HEK293 (cell line): Measurements from ENCODE around the gene PARD3B.

ENCODE experiments used
- CTCF ChIP-seq: fragments of 450-650 bp; formaldehyde crosslinking; IDR thresholded peaks from 2 replicates; pipeline ENCODE4 v1.5.1; 2016; ENCODE audit warnings: missing biosample characterization, missing genetic modification characterization
- SP2 ChIP-seq: fragments of 450-650 bp; formaldehyde crosslinking; IDR thresholded peaks from 2 replicates; pipeline ENCODE4 v1.5.1; 2016; ENCODE audit warnings: missing biosample characterization, missing genetic modification characterization
- ZBTB1 ChIP-seq: fragments of 450-650 bp; formaldehyde crosslinking; IDR thresholded peaks from 2 replicates; pipeline ENCODE4 v1.5.1; 2016; ENCODE audit warnings: missing biosample characterization, missing genetic modification characterization
- ZNF558 ChIP-seq: fragments of 450-650 bp; formaldehyde crosslinking; IDR thresholded peaks from 2 replicates; pipeline ENCODE4 v1.5.1; 2016; ENCODE audit warnings: missing biosample characterization, missing genetic modification characterization
- ZSCAN18 ChIP-seq: fragments of 450-650 bp; formaldehyde crosslinking; IDR thresholded peaks from 2 replicates; pipeline ENCODE4 v1.5.1; 2016; ENCODE audit warnings: missing biosample characterization, missing genetic modification characterization
- TF ChIP-seq, protein P1 (sequence below): fragments of 450-650 bp; formaldehyde crosslinking; IDR thresholded peaks from 2 replicates; pipeline ENCODE4 v1.5.1; 2017; ENCODE audit warnings: missing biosample characterization, mild to moderate bottlenecking, missing genetic modification characterization, moderate library complexity

DNA sequence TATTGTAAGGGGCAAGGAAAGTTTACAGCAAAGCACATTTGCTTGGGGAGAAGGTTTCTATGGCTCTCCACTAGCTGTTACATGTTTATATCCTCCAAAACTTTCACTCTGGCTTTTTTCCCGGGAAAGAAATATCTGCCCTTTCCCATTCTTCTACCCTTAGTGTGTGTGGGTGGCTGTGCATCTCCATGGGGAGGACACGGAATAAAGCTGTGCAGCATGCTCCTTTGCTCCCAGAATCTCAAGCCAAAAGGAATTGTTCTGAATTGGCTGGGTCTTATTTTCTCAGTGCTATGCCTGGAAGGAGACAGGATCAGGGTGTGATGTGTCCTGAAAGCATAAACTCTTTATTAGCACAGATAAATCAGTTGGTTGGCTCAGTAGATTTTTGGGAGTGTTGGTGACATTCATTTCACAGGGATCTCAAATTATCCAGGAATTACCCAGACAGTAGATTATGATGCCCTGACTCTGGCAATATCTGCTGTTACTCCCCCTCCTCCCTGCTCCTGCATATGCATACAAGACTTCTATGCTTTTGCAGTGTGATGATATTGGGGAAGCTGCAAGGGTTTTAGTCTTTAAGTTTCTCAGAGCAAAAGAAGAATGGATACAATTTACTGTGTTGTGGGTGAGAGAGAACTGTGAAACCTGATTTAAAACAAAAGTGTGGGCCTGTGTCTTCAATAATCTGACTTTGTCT, 63.1 kb downstream of the PARD3B start:
- TF ChIP-seq ZBTB1 (tag by site-specific recombination) (no peak), SP2 (tag by site-specific recombination) (no peak), CTCF (tag by site-specific recombination) (no peak), ZSCAN18 (tag by site-specific recombination) (no peak), ZNF558 (tag by site-specific recombination) (no peak)
- TF ChIP-seq, protein P1, sequence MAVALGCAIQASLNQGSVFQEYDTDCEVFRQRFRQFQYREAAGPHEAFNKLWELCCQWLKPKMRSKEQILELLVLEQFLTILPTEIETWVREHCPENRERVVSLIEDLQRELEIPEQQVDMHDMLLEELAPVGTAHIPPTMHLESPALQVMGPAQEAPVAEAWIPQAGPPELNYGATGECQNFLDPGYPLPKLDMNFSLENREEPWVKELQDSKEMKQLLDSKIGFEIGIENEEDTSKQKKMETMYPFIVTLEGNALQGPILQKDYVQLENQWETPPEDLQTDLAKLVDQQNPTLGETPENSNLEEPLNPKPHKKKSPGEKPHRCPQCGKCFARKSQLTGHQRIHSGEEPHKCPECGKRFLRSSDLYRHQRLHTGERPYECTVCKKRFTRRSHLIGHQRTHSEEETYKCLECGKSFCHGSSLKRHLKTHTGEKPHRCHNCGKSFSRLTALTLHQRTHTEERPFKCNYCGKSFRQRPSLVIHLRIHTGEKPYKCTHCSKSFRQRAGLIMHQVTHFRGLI (tag by site-specific recombination) = no peak
